Measurements from ENCODE around the gene TNRC6C. TPM values are rescaled to one million over a fixed set of nuclear protein-coding genes. Genes with fewer than 3 reads are reported as not detected.

Gene TNRC6C
- total RNA-seq, 1 donor from 2014 or later: 64.7 TPM

DNA sequence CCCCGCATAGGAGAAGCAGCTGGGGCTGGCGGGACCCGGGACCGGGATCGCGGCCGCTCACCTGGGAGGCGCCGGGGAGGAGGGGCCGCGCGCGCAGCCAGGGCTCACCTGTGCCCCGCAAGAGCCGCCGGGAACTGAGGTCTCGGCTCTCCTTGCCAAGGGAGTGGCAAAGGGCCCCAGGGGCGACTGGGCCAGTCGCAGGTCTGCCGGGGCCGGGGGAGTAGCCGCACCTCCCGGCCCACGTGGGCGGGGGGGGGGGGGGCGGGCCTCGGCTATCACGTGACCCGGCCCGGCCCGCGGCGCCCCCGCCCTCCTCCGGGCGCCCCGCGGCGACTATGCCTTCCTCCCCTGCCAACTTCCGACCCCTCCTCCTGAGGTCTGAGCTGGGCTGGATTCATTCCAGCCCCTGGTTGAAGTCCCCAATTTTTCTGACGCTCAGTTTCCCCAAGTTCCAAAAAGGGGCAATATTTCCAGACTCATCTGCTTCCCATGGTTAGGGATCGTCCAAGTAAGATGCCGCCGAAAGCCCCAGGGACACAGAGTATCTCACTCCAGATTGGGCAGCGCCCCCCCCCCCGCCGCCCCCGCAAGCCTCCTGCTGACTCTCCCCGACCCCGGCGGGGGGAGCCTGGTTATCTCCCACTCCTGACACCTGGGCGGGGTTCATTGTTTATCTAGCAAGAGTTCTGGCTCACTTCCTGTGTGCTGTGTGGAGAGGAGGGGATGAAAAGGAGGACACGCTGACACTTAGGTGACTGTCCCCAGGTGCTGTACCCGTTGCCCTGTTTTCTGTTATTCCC is 170.2 kb downstream of the TNRC6C start, which contains the start of gene TMC6:
Gene TMC6 (minus strand): TSS at position 205 of the 800 bp plus-strand sequence. CDS start 1,923 bp downstream, outside the sequence.
- Mint-ChIP-seq H3K36me3 (ENCODE audit: unreplicated experiment) (peaks cover under 1% of the 10 kb centered on the region), H3K9me3 (ENCODE audit: unreplicated experiment) (peaks cover 2% of the 10 kb centered on the region), H3K4me3 (ENCODE audit: unreplicated experiment) (peak within 1 kb of the TSS; percentile 89), H3K27ac (ENCODE audit: unreplicated experiment) (no peak within 1 kb of the TSS), H3K27me3 (ENCODE audit: unreplicated experiment) (peaks cover 14% of the 10 kb centered on the region), H3K4me1 (ENCODE audit: low read depth, unreplicated experiment) (no peaks in the 10 kb centered on the region)
- DNase-seq: no peak
- TF ChIP-seq, protein P1, sequence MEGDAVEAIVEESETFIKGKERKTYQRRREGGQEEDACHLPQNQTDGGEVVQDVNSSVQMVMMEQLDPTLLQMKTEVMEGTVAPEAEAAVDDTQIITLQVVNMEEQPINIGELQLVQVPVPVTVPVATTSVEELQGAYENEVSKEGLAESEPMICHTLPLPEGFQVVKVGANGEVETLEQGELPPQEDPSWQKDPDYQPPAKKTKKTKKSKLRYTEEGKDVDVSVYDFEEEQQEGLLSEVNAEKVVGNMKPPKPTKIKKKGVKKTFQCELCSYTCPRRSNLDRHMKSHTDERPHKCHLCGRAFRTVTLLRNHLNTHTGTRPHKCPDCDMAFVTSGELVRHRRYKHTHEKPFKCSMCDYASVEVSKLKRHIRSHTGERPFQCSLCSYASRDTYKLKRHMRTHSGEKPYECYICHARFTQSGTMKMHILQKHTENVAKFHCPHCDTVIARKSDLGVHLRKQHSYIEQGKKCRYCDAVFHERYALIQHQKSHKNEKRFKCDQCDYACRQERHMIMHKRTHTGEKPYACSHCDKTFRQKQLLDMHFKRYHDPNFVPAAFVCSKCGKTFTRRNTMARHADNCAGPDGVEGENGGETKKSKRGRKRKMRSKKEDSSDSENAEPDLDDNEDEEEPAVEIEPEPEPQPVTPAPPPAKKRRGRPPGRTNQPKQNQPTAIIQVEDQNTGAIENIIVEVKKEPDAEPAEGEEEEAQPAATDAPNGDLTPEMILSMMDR (IDR thresholded peaks at IDR 0.05; ENCODE audit: partially characterized antibody, unreplicated experiment): no peak

- peaks cover 1% of the 10 kb centered on the region for H3K9me3 Mint-ChIP-seq (ENCODE audit: unreplicated experiment)
- no peak for DNase-seq
- no peak overlapping the region for H3K27ac Mint-ChIP-seq (ENCODE audit: unreplicated experiment)
- TF ChIP-seq, protein P1 (IDR thresholded peaks at IDR 0.05; ENCODE audit: partially characterized antibody, unreplicated experiment): no peak
- peaks cover 18% of the 10 kb centered on the region for H3K27me3 Mint-ChIP-seq (ENCODE audit: unreplicated experiment)
- peak overlapping the region; percentile 89 for H3K4me3 Mint-ChIP-seq (ENCODE audit: unreplicated experiment)
- no peaks in the 10 kb centered on the region for H3K4me1 Mint-ChIP-seq (ENCODE audit: low read depth, unreplicated experiment)
- peaks cover 4% of the 10 kb centered on the region for H3K36me3 Mint-ChIP-seq (ENCODE audit: unreplicated experiment)
Observed at GRCh38 chr17:78129351-78130089, 171.0 kb downstream of the TNRC6C start.

GRCh38 chr17:78130090-78130436 is 171.6 kb downstream of the TNRC6C start:
- Mint-ChIP-seq H3K27ac (ENCODE audit: unreplicated experiment) (no peak overlapping the region), H3K36me3 (ENCODE audit: unreplicated experiment) (peaks cover 4% of the 10 kb centered on the region), H3K4me3 (ENCODE audit: unreplicated experiment) (no peak overlapping the region), H3K4me1 (ENCODE audit: low read depth, unreplicated experiment) (no peaks in the 10 kb centered on the region), H3K9me3 (ENCODE audit: unreplicated experiment) (peaks cover 1% of the 10 kb centered on the region), H3K27me3 (ENCODE audit: unreplicated experiment) (peaks cover 18% of the 10 kb centered on the region)
- no peak for DNase-seq
- TF ChIP-seq, protein P1 (IDR thresholded peaks at IDR 0.05; ENCODE audit: partially characterized antibody, unreplicated experiment): no peak

- H3K36me3 Mint-ChIP-seq (ENCODE audit: unreplicated experiment): peaks cover 4% of the 10 kb centered on the region
- H3K4me1 Mint-ChIP-seq (ENCODE audit: low read depth, unreplicated experiment): no peaks in the 10 kb centered on the region
- peaks cover 22% of the 10 kb centered on the region for H3K27me3 Mint-ChIP-seq (ENCODE audit: unreplicated experiment)
- TF ChIP-seq, protein P1 (IDR thresholded peaks at IDR 0.05; ENCODE audit: partially characterized antibody, unreplicated experiment): no peak
- no peak within 1 kb of the TSS for H3K4me3 Mint-ChIP-seq (ENCODE audit: unreplicated experiment)
- H3K9me3 Mint-ChIP-seq (ENCODE audit: unreplicated experiment): peaks cover 1% of the 10 kb centered on the region
- DNase-seq: no peak
- H3K27ac Mint-ChIP-seq (ENCODE audit: unreplicated experiment): no peak within 1 kb of the TSS
Observed at GRCh38 chr17:78130437-78131101, 172.1 kb downstream of the TNRC6C start, which contains the start of gene TMC8. TMC8 (plus strand) TSS chr17:78130771; CDS start chr17:78131589, 818 bp downstream.
